Testis (tissue), 5 donors: ENCODE data around the gene PIP5K1B. TPM values are rescaled to one million over a fixed set of nuclear protein-coding genes. Genes with fewer than 3 reads are reported as not detected.

ENCODE experiments used
- DNase-seq: peaks from one replicate; pipeline ENCODE4 v3.0.0-alpha.2; 2019
- H3K27ac ChIP-seq, 2 donors: fragments of 200-600 bp; sonication (generic); one replicate each; pipeline ENCODE4 v1.5.1; 2019
- H3K27me3 ChIP-seq: fragments of 200-600 bp; sonication (generic); one replicate; pipeline ENCODE4 v1.5.1; 2019
- H3K36me3 ChIP-seq: fragments of 200-600 bp; sonication (generic); one replicate; pipeline ENCODE4 v1.5.1; 2017; ENCODE audit warnings: low read depth; ENCODE audit errors: missing control alignments
- H3K4me1 ChIP-seq: fragments of 200-600 bp; sonication (generic); one replicate; pipeline ENCODE4 v1.5.1; 2019
- H3K4me3 ChIP-seq, 2 donors: fragments of 200-600 bp; sonication (generic); one replicate each; pipeline ENCODE4 v1.5.1; 2017 to 2019
- H3K9me3 ChIP-seq: fragments of 200-600 bp; sonication (generic); one replicate; pipeline ENCODE4 v1.5.1; 2017
- CTCF ChIP-seq, 3 experiments: fragments of 450-650 bp in 2 of 3; fragments of 200-600 bp in 1 of 3; sonication (generic) in 1 of 3; IDR thresholded peaks; one replicate each; pipeline ENCODE4 v1.5.1; 2016 to 2019; ENCODE audit warnings: antibody characterized with exemption in 3 of 3, mild to moderate bottlenecking in 2 of 3, moderate library complexity in 1 of 3
- POLR2A ChIP-seq: fragments of 450-650 bp; IDR thresholded peaks from one replicate; pipeline ENCODE4 v1.6.1; 2017; ENCODE audit warnings: antibody characterized with exemption, mild to moderate bottlenecking, moderate library complexity
- WGBS, 2 donors: methylation state at CpG; one replicate each; pipeline ENCODE4 v1.1.5; 2018; 5-methylcytosine and 5-hydroxymethylcytosine counted together
- intact Hi-C: fragments of 100-400 bp; cut with DNase I; formaldehyde crosslinking; loops from one replicate; pipeline ENCODE4 v1.15.1; 2023; ENCODE audit warnings: low total_unique reads
- long read RNA-seq, 2 donors: transcript quantifications; one replicate each; lab custom pipeline, GENCODE V29; 2026
- polyA plus RNA-seq: library from polyadenylated mRNA; stranded (reverse); fragments of 350-450 nt; fragmentation: Illumina TruSeq; extraction: RNeasy Lipid Tissue Mini Kit (QIAGEN cat#74804); gene quantifications from one replicate; pipeline ENCODE4 v1.2.3, GENCODE V29; 2014; ENCODE audit warnings: low read depth, low replicate concordance; ENCODE audit not compliant: insufficient read depth
- total RNA-seq, 2 donors: library from RNA; depleted of rRNA; stranded (reverse); fragments of >200 nt; gene quantifications; one replicate each; pipeline ENCODE4 v1.2.3, GENCODE V29; 2016

PIP5K1B gene
- total RNA-seq (10 to 100 TPM; 53.6 to 66.9 TPM), polyA plus RNA-seq (70.5 TPM)
- long read RNA-seq, donor 1 = 0 reads
- long read RNA-seq, donor 2, partial matches to known transcripts = 0 of 1 reads
- long read RNA-seq, donor 2, other reads (novel, unspliced or antisense) = 0 of 1 reads

GRCh38 chr9:68704814-68705530 lies at the start of gene PIP5K1B:
Gene PIP5K1B, plus strand, starts transcription at chr9:68705240. Its CDS starts 117,375 bp downstream, at chr9:68822615.
- Histone ChIP-seq H3K27ac (peak within 1 kb of the TSS; percentile 71 to 84), H3K36me3 (no peaks in the 10 kb centered on the region), H3K9me3 (no peaks in the 10 kb centered on the region), H3K4me3 (peak within 1 kb of the TSS; percentile 55 to 77), H3K4me1 (peaks cover 3% of the 10 kb centered on the region), H3K27me3 (no peaks in the 10 kb centered on the region)
- intact Hi-C loops = no loop called here
- WGBS, 2 donors = 1% methylated on average over 56 of the region's 84 CpGs; no CpG with 5 or more reads in 1 of the 2 donors
- no peak for TF ChIP-seq POLR2A
- no peak for TF ChIP-seq CTCF (IDR thresholded peaks at IDR 0.05)
- DNase-seq = peak; percentile 80

- Histone ChIP-seq H3K4me3 (no peak overlapping the region), H3K27me3 (no peaks in the 10 kb centered on the region), H3K4me1 (no peaks in the 10 kb centered on the region), H3K36me3 (no peaks in the 10 kb centered on the region), H3K27ac (no peak overlapping the region), H3K9me3 (no peaks in the 10 kb centered on the region)
- TF ChIP-seq POLR2A (no peak), CTCF (IDR thresholded peaks at IDR 0.05) (no peak)
- no peak for DNase-seq
- intact Hi-C loops = no loop called here
Measured at GRCh38 chr9:68664036-68664435, 41.0 kb upstream of the PIP5K1B start.

- no peaks in the 10 kb centered on the region for H3K27me3 ChIP-seq
- H3K4me1 ChIP-seq = no peaks in the 10 kb centered on the region
- H3K36me3 ChIP-seq = no peaks in the 10 kb centered on the region
- TF ChIP-seq POLR2A = no peak
- no peak for TF ChIP-seq CTCF (IDR thresholded peaks at IDR 0.05)
- no peak overlapping the region for H3K27ac ChIP-seq
- DNase-seq = peak; percentile 58
- no peak overlapping the region for H3K4me3 ChIP-seq
- WGBS, 2 donors = 40 to 56% methylated on average over 1 of the region's 1 CpG
- intact Hi-C loops = no loop called here
- no peaks in the 10 kb centered on the region for H3K9me3 ChIP-seq
Measured at GRCh38 chr9:68668127-68668526, 36.9 kb upstream of the PIP5K1B start.

- H3K4me1 ChIP-seq = no peaks in the 10 kb centered on the region
Measured at GRCh38 chr9:68669218-68669617, 35.8 kb upstream of the PIP5K1B start.

More at GRCh38 chr9:68669218-68669617, 35.8 kb upstream of the PIP5K1B start:
- no peak for DNase-seq
- Histone ChIP-seq H3K36me3 (no peaks in the 10 kb centered on the region), H3K4me3 (no peak overlapping the region), H3K27me3 (no peaks in the 10 kb centered on the region), H3K9me3 (no peaks in the 10 kb centered on the region), H3K27ac (no peak overlapping the region)
- TF ChIP-seq POLR2A (no peak), CTCF (IDR thresholded peaks at IDR 0.05) (no peak)
- 57 to 71% methylated on average over 9 of the region's 9 CpGs for WGBS, 2 donors
- intact Hi-C loops = no loop called here
